Measurements from ENCODE around the gene RHBDL2.

DNA sequence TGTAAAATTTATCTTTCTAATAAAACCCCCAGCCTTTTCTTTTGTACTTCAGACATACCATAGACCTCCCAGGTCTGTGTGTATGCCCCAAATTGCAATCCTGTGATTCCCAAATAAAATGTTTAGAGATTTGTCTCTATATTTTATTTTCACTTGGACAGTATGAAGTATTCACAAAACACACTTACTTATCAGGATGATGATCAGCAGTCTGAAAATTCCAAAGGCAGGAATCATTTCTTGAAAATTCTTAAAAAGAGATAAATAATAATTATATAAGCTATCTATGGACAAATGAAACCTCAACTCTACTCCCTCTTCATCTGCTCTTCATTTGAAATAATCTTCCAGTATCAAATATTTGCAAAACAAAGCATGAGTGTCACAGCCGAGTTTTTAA lies 48.7 kb downstream of the RHBDL2 start:
- TF ChIP-seq, protein P1, sequence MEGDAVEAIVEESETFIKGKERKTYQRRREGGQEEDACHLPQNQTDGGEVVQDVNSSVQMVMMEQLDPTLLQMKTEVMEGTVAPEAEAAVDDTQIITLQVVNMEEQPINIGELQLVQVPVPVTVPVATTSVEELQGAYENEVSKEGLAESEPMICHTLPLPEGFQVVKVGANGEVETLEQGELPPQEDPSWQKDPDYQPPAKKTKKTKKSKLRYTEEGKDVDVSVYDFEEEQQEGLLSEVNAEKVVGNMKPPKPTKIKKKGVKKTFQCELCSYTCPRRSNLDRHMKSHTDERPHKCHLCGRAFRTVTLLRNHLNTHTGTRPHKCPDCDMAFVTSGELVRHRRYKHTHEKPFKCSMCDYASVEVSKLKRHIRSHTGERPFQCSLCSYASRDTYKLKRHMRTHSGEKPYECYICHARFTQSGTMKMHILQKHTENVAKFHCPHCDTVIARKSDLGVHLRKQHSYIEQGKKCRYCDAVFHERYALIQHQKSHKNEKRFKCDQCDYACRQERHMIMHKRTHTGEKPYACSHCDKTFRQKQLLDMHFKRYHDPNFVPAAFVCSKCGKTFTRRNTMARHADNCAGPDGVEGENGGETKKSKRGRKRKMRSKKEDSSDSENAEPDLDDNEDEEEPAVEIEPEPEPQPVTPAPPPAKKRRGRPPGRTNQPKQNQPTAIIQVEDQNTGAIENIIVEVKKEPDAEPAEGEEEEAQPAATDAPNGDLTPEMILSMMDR (conservative IDR thresholded peaks at IDR 0.05 in 1 of 2, IDR thresholded peaks at IDR 0.05 in 1 of 2; ENCODE audit: low read depth in 1 of 2, low read length in 2 of 2) = no peak
- TF ChIP-seq EZH2 (IDR thresholded peaks at IDR 0.05; ENCODE audit: low read length, missing control alignments) = no peak
